Measurements from ENCODE around the gene EHBP1.

GRCh38 chr2:62660087-62660486 is 45.4 kb upstream of the EHBP1 start:
- TF ChIP-seq CTCF (IDR thresholded peaks at IDR 0.05) (no peak), EP300 (IDR thresholded peaks at IDR 0.05) (no peak)

Measured in upper lobe of left lung (tissue), 4 donors.